HG02943 (cell line): ENCODE results near the gene ZBTB12.
"Not testable (repeated sequence)": the region's sequence is repeated elsewhere in the genome, so short reads cannot be mapped to it uniquely, and the experiment has no call there.

ENCODE experiments used
- ATAC-seq: cut with Tn5 transposase; IDR thresholded peaks from one replicate; pipeline ENCODE4 v1.9.1; 2021; ENCODE audit warnings: mild to moderate bottlenecking, low read depth, moderate library complexity; ENCODE audit not compliant: unreplicated experiment

ZBTB12 gene

GRCh38 chr6:31901953-31902643 lies at the start of gene ZBTB12:
Gene ZBTB12 (minus strand): TSS chr6:31902086. CDS start chr6:31901305, 781 bp downstream.
- no peak for ATAC-seq

GRCh38 chr6:31949926-31950548 lies 48.2 kb upstream of the ZBTB12 start:
- no peak for ATAC-seq

- no peak for ATAC-seq
Measured at GRCh38 chr6:31948753-31949413, 47.0 kb upstream of the ZBTB12 start.

GRCh38 chr6:31948306-31948705 lies 46.4 kb upstream of the ZBTB12 start:
- no peak for ATAC-seq

- no peak for ATAC-seq
Measured at GRCh38 chr6:31947864-31948263, 46.0 kb upstream of the ZBTB12 start.

- ATAC-seq = no peak
Measured at GRCh38 chr6:31947070-31947675, 45.3 kb upstream of the ZBTB12 start.

- no peak for ATAC-seq
Measured at GRCh38 chr6:31946370-31946885, 44.5 kb upstream of the ZBTB12 start.

GRCh38 chr6:31945507-31946369 lies 43.9 kb upstream of the ZBTB12 start, which contains the start of gene CFB:
Gene CFB (plus strand): TSS chr6:31946095. CDS start chr6:31946222, 127 bp downstream.
- no peak for ATAC-seq

GRCh38 chr6:31945154-31945506 lies 43.2 kb upstream of the ZBTB12 start:
- no peak for ATAC-seq

- ATAC-seq = no peak
Measured at GRCh38 chr6:31943742-31944141, 41.9 kb upstream of the ZBTB12 start.

GRCh38 chr6:31940256-31940664 lies 38.4 kb upstream of the ZBTB12 start:
- no peak for ATAC-seq

GRCh38 chr6:31935823-31936222 lies 33.9 kb upstream of the ZBTB12 start:
- ATAC-seq = no peak

- no peak for ATAC-seq
Measured at GRCh38 chr6:31935021-31935420, 33.1 kb upstream of the ZBTB12 start.

GRCh38 chr6:31933537-31933936 lies 31.7 kb upstream of the ZBTB12 start:
- ATAC-seq = no peak

GRCh38 chr6:31932137-31932536 lies 30.3 kb upstream of the ZBTB12 start:
- ATAC-seq = not testable (repeated sequence)

GRCh38 chr6:31930962-31931361 lies 29.1 kb upstream of the ZBTB12 start:
- ATAC-seq = no peak

GRCh38 chr6:31928672-31928939 lies 26.7 kb upstream of the ZBTB12 start:
- no peak for ATAC-seq

GRCh38 chr6:31927863-31928671 lies 26.2 kb upstream of the ZBTB12 start:
- ATAC-seq = no peak

GRCh38 chr6:31927242-31927862 lies 25.5 kb upstream of the ZBTB12 start, which contains the start of gene C2:
Gene C2 (plus strand): TSS chr6:31927717. CDS start chr6:31927753, 36 bp downstream.
- no peak for ATAC-seq
